ENCODE measurements around the gene BYSL. TPM values are rescaled to one million over a fixed set of nuclear protein-coding genes. Genes with fewer than 3 reads are reported as not detected.

The BYSL gene
- total RNA-seq, 4 donors from 2014 or later, result 5.8 to 11.6 (median 9.2) TPM

DNA sequence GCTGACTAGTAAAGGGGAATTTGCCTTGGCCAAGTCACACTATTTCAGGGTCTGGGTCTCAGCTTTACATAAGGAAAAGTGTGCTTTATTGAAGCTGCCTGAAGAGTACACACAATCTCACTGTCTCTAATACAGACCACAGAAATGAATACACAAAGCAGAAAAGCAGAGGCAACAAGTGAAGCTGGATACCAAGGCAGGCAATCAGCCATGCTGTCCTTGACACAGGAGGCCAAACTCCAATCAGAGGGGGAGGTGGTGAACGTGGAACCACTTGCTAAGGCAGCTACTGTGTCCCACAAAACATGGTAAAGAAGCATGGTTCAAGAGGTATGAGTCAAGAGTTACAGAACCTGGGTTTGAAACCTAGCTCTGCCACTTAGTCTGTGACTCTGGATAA, 42.1 kb downstream of the BYSL start:
- no peaks in the 10 kb centered on the region for H3K9me3 ChIP-seq
- H3K4me1 ChIP-seq, result peaks cover 0 to 4% (median 0%) of the 10 kb centered on the region in 4 donors
- peaks cover 0 to 6% (median 0%) of the 10 kb centered on the region in 4 donors for H3K36me3 ChIP-seq
- no peak for DNase-seq (ENCODE audit: extremely low spot score)
- H3K27ac ChIP-seq (replicated peaks in 1 of 4), result no peak overlapping the region
- TF ChIP-seq POLR2A (IDR thresholded peaks at IDR 0.05; ENCODE audit: low read depth) (no peak), EP300 (IDR thresholded peaks at IDR 0.05) (no peak), POLR2AphosphoS5 (IDR thresholded peaks at IDR 0.05) (no peak)
- TF ChIP-seq, protein P1, sequence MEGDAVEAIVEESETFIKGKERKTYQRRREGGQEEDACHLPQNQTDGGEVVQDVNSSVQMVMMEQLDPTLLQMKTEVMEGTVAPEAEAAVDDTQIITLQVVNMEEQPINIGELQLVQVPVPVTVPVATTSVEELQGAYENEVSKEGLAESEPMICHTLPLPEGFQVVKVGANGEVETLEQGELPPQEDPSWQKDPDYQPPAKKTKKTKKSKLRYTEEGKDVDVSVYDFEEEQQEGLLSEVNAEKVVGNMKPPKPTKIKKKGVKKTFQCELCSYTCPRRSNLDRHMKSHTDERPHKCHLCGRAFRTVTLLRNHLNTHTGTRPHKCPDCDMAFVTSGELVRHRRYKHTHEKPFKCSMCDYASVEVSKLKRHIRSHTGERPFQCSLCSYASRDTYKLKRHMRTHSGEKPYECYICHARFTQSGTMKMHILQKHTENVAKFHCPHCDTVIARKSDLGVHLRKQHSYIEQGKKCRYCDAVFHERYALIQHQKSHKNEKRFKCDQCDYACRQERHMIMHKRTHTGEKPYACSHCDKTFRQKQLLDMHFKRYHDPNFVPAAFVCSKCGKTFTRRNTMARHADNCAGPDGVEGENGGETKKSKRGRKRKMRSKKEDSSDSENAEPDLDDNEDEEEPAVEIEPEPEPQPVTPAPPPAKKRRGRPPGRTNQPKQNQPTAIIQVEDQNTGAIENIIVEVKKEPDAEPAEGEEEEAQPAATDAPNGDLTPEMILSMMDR (IDR thresholded peaks at IDR 0.05), result no peak
- intact Hi-C loops (cut with DNase I), result loop anchor here (10.0 kb wide), 1 partner anchor 61 kb away; no protein-coding TSS in a partner anchor
- H3K4me3 ChIP-seq, result no peak overlapping the region
- H3K27me3 ChIP-seq, result no peaks in the 10 kb centered on the region
- 41% methylated on average over 1 of the region's 1 CpG for WGBS

- TF ChIP-seq POLR2AphosphoS5 (IDR thresholded peaks at IDR 0.05), result no peak
- TF ChIP-seq, protein P1 (IDR thresholded peaks at IDR 0.05), result no peak
- no peak for TF ChIP-seq POLR2A (IDR thresholded peaks at IDR 0.05; ENCODE audit: low read depth)
- no peak for TF ChIP-seq EP300 (IDR thresholded peaks at IDR 0.05)
- no peak overlapping the region for H3K27ac ChIP-seq (replicated peaks in 1 of 4)
- intact Hi-C loops (cut with DNase I), result loop anchor here (10.0 kb wide), 1 partner anchor 60 kb away; no protein-coding TSS in a partner anchor
- WGBS, result 88% methylated on average over 2 of the region's 2 CpGs
- no peak for DNase-seq (ENCODE audit: extremely low spot score)
- H3K36me3 ChIP-seq, result peaks cover 0 to 6% (median 0%) of the 10 kb centered on the region in 4 donors
- peaks cover 0 to 4% (median 0%) of the 10 kb centered on the region in 4 donors for H3K4me1 ChIP-seq
- no peaks in the 10 kb centered on the region for H3K27me3 ChIP-seq
- H3K4me3 ChIP-seq, result no peak overlapping the region
- H3K9me3 ChIP-seq, result no peaks in the 10 kb centered on the region
Observed at GRCh38 chr6:41964201-41964887, 43.0 kb downstream of the BYSL start.

DNA sequence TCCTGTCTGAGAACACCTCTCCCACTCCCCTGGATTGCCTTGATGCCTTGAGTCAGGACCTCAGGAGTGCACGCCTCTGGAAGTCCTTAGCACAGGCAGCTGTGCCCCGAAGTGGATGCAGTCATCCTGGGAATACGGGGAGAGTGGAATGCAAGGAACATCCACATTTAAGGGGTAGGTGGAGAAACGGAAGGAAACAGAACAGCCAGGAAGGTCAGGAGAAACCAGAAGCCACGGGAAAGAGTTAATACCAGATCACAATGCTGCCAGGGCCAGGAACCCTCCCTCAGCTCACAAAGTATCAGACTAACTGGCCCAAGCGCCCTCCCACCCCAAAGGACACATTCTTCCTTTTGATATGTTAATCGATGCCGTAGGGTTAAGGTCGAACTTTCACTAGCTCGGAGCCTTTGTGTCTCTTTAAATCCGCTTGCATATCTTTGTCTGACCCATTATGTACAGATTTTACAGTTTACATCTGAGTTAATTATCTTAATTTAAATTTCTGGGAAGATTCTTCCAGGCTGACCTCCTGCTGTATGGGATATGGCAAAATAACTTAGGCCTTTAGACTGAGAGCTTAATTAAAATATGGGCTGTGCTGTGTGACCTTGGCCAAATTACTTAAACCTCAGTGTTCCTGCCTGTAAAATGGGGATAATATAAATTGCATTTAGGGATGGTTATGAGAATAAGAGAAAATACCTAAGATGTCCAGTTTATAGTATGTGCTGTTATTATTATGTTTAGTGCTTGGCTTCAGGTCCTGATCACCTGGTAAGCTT, 44.3 kb downstream of the BYSL start:
- no peaks in the 10 kb centered on the region for H3K9me3 ChIP-seq
- peaks cover 3 to 10% (median 7%) of the 10 kb centered on the region in 4 donors for H3K4me1 ChIP-seq
- TF ChIP-seq, protein P1 (IDR thresholded peaks at IDR 0.05), result no peak
- TF ChIP-seq POLR2AphosphoS5 (IDR thresholded peaks at IDR 0.05), result no peak
- no peak for TF ChIP-seq POLR2A (IDR thresholded peaks at IDR 0.05; ENCODE audit: low read depth)
- TF ChIP-seq EP300 (IDR thresholded peaks at IDR 0.05), result no peak
- intact Hi-C loops (cut with DNase I), result loop anchor here (10.0 kb wide), 1 partner anchor 59 kb away; no protein-coding TSS in a partner anchor
- H3K36me3 ChIP-seq, result peaks cover 0 to 6% (median 0%) of the 10 kb centered on the region in 4 donors
- WGBS, result 71% methylated on average over 11 of the region's 11 CpGs
- H3K27me3 ChIP-seq, result no peaks in the 10 kb centered on the region
- no peak overlapping the region for H3K4me3 ChIP-seq
- DNase-seq (ENCODE audit: extremely low spot score), result no peak
- H3K27ac ChIP-seq (replicated peaks in 1 of 4), result no peak overlapping the region

- Histone ChIP-seq H3K27me3 (no peaks in the 10 kb centered on the region), H3K36me3 (no peaks in the 10 kb centered on the region), H3K4me3 (no peak overlapping the region), H3K4me1 (peaks cover 7 to 15% (median 13%) of the 10 kb centered on the region in 4 donors), H3K9me3 (no peaks in the 10 kb centered on the region), H3K27ac (replicated peaks in 1 of 4) (no peak overlapping the region)
- intact Hi-C loops (cut with DNase I), result loop anchor here (10.0 kb wide), 1 partner anchor 58 kb away; no protein-coding TSS in a partner anchor
- WGBS, result 95% methylated on average over 4 of the region's 5 CpGs
- TF ChIP-seq POLR2AphosphoS5 (IDR thresholded peaks at IDR 0.05) (no peak), POLR2A (IDR thresholded peaks at IDR 0.05; ENCODE audit: low read depth) (no peak), EP300 (IDR thresholded peaks at IDR 0.05) (no peak)
- TF ChIP-seq, protein P1 (IDR thresholded peaks at IDR 0.05), result no peak
- no peak for DNase-seq (ENCODE audit: extremely low spot score)
Observed at GRCh38 chr6:41966214-41966920, 45.1 kb downstream of the BYSL start.
